NCI-H1694 treated with DMSO at 0.1 percent for 48 hours (cell line): ENCODE results near the gene TRIM41.
"Not testable (repeated sequence)": the region's sequence is repeated elsewhere in the genome, so short reads cannot be mapped to it uniquely, and the experiment has no call there.

Source experiments
- DNase-seq: peaks from one replicate; lab custom pipeline; 2025; lab: John Stamatoyannopoulos, UW

The TRIM41 gene

DNA sequence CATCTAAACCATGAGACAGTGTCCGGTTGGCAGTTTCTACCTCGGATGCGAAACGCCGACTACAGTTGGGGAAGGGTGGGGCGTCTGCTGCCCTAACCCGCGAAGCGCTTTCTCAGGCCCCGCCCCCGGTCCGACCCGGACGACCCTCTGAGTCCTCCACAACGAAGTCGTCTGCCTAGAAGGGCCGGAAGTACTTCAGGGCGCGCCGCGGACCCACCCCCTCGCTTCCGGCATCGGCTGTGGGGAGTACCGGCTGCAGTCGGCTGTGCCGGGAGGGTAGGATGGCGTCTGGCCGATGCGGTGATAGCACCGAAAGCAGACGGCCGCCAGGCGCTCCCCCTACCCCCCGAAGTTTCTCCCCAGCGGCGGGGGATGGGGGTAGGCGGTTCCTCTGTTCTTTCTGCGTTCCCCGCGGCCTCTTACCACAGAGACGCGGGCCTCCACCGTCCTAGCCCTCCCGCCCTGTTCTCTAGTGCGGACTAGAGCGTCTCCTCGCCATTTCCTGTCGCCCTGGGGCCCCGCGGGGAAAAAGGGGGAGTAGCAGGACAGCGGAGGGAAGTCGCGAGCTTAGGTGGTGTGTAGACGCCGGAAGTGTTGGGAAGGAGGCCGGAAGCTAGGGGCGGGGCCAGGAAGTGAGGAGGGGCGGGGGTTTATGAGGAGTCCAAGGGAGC lies at the start of gene TRIM41:
Gene TRIM41 (plus strand): TSS at position 224 of the 671 bp plus-strand sequence. CDS start 719 bp downstream, outside the sequence.
- DNase-seq = no peak

DNA sequence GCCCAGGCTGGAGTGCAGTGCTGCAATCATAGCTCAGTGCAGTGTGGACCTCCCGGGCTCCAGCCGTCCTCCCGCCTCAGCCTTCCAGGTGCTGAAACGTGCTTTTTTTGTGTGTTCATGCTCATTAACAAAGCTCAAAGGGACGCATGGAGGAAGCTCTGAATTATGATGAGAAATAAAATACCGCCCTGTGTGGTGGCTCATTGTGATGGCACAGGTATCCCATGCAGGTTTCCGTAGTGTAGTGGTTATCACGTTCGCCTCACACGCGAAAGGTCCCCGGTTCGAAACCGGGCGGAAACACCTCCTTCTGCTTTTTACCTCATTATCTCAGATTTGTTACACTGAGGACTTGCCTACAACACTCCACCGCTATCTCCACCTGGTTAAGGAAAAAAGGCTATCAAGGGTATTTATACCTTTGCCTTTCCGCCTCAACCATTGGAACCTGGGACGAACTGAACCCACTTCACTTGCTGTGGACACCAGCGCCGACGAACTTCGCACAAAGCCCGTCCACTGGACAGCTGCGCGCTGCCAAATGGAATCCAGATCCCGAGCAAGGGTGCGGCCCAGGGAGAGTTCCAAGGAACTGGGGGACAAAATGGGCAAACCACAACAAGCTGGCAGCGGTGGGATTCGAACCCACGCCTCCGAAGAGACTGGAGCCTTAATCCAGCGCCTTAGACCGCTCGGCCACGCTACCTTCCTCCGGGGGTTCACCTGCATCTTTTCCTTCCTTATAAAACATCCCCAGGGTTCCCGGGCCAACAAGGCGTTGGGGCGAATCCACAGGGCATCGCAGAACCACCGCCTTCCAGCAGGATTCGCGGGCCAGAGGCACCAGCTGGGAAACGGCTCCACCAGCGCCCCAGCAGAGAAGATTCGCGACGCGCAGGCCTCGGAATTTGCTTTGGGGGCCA lies 49.4 kb upstream of the TRIM41 start:
- DNase-seq = no peak

DNA sequence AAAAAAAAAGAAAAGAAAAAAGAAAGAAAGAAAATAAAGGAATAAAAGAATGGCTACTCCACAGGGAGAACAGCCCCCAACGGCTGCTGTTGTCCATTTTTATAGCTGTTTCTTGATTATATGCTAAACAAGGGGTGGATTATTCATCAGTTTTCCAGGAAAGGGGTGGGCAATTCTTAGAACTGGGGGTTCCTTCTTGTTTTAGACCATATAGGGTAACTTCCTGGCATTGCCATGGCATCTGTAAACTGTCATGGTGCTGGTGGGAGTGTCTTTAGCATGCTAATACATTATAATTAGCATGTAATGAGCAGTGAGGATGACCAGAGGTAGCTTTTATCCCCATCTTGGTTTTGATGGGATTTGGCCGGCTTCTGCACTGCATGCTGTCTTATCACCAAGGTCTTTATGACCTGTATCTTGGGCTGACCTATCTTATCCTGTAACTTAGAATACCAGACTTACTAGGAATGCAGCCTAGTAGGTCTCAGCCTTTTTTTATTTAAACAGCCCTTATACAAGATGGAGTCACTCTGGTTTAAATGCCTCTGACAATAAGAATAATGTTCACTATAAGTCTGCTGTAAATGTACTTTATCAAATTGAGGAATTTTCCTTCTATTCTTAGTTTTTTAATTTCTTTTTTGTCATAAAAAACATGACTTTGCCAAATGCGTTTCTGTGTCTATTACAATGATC lies 46.7 kb upstream of the TRIM41 start:
- no peak for DNase-seq

DNA sequence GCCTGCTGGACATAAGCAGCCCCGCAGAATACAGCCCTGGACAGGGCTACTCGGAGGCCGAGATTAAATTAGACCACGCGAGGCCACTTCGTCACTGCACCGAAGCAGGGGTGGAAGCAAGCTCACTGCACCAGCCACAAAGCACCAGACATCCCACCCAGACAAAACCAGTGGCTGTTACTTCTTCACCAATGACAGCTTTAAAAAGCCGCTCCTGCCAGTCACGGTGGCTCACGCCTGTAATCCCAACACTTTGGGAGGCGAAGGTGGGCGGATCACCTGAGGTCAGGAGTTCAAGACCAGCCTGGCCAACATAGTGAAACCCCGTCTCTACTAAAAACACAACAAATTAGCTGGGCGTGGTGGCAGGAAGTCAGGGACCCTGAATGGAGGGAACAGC lies 45.5 kb upstream of the TRIM41 start:
- not testable (repeated sequence) for DNase-seq

DNA sequence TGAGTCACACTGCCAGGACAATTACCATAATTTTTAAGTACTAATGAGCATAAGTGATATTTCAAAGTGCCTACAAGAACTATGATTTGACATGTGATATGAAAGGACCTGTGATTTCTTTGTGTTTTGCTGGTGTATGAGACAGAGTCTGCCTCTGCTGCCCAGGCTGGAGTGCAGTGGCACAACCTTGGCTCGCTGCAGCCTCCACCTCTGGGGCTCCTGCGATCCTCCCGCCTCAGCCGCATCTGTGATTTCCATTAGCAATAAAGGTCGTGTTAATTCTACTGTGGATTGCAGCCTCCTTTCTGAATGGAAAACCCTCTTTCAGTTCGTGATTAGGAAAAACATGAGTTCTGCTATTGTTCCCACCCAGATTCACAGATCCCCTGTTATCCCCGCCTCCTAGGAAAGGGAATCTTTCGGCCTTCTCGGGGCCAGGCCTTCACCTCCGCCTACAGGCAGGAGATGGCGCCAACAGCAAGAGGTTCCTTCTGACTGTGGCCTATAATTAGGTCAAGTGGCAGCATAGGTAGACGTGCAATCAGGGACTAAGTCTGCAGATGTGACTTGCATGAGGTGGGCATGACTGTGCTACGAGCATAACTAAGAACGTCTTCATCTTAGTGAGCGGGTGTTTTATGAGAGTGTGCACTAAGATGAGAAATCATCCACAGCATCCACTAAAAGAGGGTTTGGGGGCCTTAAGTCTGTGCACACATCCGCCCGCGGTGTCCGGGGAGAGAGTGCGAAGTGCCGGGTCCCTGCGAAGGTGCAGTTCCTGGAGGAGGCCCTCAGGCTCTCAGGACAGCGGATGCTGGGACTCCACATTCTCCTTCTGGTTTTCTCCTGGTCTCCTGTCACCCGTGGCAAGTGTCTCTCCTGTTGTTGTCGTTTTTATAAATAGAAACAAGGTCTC lies 41.2 kb upstream of the TRIM41 start:
- DNase-seq = no peak

DNA sequence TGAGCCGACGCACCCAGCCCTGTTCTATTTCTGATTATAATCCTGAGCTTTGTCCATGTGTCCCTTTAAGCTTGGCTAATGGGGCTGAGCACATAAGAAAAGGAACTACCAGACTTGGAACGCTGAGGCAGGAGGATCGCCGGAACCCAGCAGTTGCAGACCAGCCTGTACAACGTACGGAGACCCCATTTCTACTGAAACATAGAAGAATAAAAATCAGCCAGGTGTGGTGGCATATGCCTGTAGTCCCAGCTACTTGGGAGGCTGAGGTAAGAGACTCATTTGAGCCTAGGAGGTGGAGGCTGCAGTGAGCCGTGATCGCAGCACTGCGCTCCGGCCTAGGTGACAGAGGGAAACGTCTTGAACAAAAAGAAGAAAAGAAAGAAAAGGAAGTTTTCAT lies 40.4 kb upstream of the TRIM41 start:
- DNase-seq = no peak

DNA sequence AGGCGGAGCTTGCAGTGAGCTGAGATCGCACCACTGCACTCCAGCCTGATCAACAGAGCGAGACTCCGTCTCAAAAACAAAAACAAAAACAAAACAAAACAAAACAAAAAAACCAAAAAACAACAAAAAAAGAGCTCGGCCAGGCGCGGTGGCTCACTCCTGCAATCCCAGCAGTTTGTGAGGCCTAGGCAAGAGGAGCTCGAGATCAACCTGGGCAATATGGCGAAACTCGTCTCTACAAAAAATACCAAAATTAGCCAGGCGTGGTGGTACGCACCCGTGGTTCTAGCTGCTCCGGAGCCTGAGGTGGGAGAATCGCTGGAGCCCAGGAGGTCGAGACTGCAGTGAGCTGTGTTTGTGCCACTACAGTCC lies 38.2 kb upstream of the TRIM41 start:
- DNase-seq = no peak

DNA sequence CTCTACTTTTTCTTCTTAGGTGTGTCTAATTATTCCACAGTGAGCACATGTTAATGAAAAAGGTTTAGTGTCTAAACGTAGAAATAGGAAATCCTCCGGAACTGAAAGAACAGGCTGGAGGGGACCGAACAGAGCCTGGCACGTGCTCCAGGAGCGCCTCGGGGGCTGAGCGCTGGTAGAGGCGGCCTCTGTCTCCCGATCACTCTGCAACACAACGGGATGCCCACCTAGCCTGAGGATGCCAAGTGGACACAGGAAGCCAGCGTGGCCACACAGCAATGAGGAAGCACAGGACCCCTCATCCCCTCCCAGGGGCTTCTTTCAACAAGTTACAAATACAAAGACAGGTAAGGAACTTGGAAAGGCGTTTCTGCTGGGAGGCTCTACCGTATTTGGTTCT lies 37.5 kb upstream of the TRIM41 start:
- no peak for DNase-seq

DNA sequence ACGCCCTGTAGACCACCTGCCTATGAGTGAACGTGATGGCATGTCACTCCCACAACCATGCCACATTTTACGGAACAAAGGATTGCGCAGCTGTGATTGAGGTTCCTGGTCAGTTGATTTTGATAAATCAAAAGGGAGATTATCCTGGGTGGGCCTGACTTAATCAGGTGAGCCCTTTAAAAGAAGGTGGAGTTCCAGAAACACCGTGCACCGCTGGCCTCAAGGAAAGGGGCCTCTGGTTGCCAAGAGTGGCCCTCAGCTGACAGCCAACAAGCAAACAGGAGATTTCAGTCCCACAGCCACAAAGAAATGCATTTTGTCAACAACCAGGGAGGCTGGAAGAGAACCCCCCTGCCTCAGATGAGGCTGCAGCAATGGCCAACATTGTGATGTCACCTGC lies 37.1 kb upstream of the TRIM41 start:
- no peak for DNase-seq

DNA sequence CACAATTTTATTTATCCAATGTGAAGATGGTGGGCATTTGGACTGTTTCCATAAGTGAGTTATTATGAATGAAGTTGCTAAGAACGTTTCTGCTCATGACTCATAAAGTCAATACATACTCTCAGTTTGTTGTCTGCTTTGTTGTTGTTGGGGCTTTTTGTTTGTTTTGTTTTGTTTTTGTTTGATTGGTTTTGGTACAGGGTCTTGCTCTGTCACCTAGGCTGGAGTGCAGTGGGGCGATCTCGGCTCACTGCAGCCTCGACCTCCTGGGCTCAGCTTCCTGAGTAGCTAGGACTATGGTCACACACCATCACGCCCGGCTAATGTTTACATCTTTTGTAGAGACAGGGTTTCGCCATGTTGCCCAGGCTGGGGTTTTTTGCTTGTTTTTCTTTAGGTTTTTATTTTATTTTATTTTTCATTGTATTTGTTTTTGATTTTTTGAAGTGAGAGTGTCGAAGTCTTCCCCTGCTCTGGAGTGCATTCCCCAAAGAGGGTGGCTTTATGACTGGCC lies 36.0 kb upstream of the TRIM41 start:
- no peak for DNase-seq

DNA sequence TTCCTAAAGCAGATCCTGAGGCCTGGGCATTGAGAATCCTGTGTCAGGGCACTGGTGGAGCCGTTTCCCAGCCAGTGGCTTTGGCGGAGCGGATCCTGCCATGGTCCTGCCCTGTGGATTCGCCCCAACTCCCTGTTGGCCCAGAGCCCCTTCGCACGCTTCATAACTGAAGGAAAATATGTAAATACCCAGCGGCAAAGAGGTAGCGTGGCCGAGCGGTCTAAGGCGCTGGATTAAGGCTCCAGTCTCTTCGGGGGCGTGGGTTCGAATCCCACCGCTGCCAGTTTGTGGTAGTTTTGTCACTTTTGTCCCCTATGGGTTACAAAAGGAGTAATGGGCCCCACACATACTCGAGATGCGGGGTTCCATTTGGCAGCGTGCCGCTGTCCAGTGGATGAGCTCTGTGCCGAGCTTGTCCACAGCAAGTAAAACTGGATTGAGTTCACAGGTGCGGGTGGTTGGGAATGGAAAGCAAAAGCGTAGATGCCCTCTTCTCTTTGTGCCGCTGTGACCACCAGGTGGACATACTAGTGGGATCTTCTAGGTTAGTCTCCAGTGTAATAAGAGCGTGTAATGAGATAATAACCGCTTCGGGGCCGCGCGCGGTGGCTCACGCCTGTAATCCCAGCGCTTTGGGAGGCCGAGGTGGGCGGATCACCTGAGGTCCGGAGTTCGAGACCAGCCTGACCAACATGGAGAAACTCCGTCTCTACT lies 35.4 kb upstream of the TRIM41 start:
- DNase-seq = no peak

DNA sequence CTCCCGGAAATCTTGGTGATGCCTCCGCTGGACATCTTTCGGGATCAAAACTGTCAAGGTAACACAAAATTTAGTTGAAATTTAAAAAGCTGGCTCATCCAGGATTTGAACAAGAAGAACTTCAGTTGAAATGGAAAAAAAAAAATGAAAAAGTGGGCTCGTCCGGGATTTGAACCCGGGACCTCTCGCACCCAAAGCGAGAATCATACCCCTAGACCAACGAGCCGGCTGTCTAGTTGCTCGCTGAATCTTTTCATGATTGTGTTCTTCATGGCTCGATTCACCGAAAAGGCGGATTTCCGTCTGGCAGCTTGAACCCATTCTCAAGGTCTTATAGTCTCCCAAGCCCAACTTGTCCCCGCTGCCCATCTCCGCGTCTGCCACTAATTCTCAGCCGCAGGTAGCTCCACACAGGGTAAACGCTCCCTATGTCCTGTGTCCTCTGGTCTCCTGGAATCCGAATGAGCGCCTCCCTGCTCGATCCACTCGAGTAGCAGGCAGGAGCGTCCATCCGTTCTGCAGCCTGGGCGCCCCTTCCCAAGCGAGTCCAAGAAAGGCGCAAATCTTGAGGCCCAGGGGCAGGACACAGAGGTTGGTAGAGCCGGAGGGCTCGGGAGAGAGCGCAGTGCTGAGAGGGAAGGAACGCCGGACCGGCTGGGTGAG lies 34.2 kb upstream of the TRIM41 start:
- no peak for DNase-seq

DNA sequence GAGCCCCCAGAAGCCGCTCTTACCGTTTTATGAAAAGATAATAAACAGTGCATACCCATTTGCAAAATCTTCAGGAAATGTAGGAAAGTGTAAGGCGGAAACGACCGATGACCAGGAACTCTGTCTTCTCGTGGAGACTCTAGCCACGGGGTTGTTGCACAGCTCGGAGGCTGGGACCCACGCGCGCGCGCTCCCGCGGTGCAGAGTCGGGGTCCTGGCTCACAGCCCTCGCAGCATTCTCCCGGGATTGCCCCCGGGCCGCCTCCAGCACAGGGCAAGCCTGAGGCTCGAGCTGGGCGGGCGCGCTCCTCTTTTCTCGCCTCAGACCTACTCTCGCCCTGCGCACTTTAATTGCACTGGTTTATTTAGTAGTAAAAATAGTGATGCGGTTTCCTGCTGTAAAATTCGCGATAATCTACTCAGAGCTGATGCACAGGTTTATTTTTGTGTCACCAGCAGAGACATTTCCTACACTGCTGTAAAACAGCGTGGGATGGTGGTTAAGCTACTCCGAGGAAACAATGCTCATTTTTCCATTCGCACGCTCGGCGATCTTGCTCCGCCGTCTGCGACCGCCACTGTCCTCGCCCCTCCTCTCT lies 33.6 kb upstream of the TRIM41 start:
- no peak for DNase-seq

DNA sequence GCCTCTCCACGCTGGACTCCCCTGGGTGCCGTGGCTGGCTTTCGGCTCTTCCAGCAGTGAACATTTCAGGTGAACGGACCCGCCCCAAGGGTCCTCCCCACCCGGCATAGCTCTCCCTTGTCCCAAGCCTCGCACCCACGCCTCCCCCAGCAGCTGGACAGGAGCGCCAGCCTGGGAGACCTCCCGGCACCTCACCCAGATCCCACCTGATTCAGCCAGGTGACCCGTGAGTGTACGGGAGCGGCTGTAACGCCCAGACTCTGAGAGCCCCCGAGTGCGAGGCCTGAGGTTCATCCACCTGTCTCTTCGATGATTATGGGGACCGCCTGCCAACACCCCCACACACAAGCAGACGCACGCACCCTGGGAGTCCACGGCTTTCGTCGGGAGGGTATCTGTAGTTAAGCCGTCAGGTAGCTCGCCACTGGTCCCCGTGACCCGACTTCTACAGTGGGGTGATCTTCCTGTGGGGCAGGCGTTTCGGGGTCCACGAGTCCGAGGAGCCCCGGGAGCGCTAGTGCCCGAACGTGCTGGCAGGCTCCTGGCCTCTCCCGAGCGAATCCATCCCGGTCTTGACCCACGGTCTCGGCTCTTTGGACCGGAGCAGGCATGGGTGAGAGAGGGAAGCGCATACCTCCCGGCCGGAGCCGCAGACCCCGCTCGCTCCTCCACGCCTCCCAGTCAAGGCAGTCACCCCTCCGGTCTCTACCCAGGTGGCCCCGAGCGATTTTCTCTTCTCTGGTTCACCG lies 32.9 kb upstream of the TRIM41 start:
- no peak for DNase-seq

DNA sequence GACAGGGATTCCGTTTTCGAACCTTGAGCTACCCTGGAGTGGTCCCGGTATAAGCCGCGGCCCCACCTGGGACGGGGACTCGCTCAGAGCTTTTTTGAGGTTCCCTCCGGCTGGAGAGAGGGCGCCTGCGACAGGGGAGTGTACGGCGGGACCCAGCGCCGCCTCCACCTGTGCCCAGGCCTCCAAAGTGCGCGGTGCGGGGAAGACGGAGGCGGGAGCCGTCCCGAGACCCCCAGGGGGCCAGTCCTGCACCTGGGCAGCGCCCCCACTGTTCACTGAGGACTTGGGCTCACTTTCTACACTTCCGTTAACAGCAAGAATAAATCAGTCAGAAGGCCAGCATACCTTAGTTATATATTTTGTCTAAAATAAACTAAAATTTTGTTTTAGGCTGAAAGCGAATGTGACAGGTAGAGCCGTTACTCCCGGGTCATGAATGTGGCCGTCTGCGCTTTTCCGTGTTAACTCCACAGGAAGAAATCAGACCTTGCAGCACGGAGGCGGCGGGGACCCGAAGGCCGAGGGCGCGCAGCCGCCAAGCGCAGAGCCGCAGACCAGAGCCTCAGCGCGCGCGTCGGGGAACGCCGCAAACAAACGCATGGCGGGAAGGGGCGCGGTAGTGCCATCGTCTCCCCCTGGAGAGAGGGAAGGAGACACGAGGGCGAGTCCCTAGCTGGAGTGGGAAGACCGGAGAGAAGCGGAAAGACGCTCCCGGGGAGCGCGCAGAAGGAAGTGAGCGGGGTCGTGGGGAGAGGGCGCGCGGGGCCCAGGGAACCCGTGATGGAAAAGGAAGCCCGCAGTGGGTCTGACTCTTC lies 32.2 kb upstream of the TRIM41 start:
- no peak for DNase-seq

DNA sequence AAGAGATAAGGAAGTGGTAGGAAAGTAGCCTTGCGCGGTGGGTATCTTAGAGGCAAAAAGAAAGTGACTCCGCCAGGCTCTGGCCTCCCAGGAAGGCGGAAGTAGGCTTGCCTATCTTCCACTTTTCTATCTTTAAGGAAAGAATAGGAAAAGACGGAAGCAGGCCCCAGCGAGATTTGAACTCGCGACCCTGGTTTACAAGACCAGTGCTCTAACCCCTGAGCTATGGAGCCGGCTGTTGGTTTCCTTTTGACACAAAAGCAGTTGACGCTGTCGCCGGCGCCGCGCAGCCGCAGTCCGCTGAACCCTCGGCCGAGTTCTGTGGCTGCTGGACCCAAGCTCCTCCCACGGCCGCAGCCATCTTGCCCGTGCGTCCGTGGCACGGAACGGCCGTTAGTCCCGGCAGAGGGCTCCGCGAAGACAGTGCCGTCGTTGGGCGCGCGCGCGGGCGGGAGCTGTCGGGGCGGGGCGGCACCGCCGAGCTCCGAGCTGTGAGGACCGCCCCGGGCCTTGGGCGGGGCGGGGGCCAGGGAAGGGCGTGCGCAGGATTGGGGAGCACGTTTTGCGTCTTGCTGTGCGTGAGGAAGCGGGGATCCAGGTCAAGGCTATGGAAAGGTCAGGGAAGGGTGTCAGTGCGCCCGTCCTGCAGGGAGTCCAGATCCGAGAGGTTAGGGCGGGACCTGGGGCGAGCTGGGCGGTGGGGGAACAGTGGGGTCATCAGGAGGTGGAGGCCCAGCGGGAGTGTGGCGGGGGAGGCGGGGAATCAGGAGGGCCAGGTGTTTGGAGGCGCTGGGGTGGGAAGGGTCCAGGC lies 31.4 kb upstream of the TRIM41 start:
- DNase-seq = no peak

DNA sequence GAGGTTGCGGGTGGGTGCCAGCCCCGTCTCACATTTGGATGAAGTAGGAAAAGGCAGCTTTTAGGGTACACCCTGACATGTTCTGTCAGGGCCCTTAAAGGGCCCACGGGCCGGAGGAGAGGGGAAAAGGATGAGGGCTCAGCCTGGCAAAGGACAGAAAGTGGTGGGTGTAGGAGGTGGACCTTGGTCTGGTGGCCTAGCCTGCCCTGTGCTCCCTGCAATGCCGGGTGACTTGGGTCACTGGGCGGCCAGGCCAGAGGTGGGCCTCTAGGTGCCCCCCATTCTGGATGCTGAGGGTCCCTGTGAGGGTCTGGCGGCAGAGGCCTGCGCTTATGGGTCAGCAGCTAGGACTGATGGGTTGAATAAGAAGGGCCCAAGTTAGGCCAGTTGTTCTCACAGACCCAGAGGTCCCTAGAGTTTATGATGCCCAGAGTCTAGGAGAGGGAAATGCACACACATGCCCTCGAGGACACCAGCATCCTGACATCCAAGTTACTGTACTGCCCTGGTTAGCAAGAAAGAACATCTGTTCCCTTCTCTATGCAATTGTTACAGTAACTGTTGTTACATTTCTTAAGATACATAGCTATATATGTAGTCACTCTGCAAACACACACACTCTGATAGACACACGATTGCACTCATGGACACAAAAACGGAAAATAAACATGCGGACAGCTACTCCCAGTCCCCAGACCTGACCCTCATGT lies 30.6 kb upstream of the TRIM41 start:
- DNase-seq = no peak
